Hypothalamus (tissue), 51 donors: Measurements from ENCODE around the gene PTPN12.
"Not testable (repeated sequence)": the region's sequence is repeated elsewhere in the genome, so short reads cannot be mapped to it uniquely, and the experiment has no call there.

Experiments
- DNase-seq, 51 donors: peaks; one replicate each; lab custom pipeline; 2025; lab: John Stamatoyannopoulos, UW

PTPN12 gene

DNA sequence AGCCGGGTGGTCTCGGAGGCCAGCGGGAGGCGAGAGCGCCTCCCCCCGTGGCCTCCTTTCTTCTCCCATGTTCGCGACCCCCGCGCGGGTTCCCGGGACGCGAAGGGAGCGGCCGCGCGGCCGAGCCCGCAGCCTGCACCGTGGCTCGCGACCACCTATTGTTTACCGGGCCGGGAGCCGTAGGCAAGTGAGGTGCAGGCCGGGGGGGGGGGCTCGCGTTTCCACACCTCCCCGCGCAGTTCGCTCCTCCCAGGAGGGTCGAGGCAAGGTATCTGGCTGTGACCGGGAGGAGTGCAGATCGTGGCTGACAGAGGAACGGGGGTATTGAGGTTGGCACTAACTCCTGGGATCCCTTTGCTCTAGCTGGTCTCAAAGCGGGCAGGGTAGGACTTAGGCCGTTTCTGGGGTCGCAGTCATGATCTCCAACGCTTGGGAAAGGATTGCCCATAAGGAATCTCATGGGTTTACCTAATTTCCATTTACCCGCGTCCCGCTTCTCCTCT, 734 bp downstream of the PTPN12 start:
- peak in 29 of 51 donors; percentile 18 to 65 (median 40) for DNase-seq

- DNase-seq, result peak in 47 of 51 donors; percentile 5 to 68 (median 39)
These were observed 1.5 kb downstream of the PTPN12 start for GRCh38 chr7:77538281-77539212.

DNA sequence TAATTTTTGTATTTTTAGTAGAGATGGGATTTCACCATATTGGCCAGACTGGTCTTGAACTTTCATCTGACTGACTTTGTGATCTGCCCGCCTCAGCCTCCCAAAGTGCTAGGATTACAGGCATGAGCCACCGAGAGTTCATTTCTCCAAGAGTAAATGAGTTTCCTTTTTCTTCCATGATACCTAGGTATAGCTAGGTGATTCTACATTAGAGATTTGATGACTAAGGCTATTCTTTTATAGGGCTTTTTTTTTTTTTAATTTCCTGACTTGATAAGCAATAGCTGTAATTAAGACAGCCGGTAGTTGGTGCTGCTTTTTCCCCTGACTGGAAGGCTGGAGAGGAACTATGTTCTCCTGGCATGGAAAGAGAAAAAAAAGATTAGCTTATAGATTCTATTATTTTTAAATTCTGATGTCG, 3.3 kb downstream of the PTPN12 start:
- DNase-seq, result no peak

- DNase-seq, result not testable (repeated sequence)
These were observed 3.9 kb downstream of the PTPN12 start for GRCh38 chr7:77540993-77541392.

- no peak for DNase-seq
These were observed 5.3 kb downstream of the PTPN12 start for GRCh38 chr7:77542409-77542808.

GRCh38 chr7:77542895-77543294, 5.8 kb downstream of the PTPN12 start:
- no peak for DNase-seq

DNA sequence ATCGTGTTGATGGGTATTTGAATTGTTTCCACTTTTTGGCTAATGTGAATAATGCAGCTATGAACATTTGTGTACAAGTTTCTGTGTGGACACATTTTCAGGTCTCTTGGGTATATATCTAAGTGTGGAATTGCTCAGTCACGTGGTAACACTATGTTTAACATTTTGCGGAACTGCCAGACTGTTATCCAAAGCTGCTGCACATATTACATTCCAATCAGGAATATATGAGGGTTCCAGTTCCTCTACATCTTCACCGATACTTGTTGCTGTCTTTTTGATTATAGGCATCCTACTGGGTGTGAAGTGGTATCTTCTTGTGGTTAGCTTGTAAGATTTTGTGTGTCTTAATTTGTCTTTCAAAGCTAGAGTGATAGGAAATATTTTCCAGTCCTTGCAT, 6.8 kb downstream of the PTPN12 start:
- no peak for DNase-seq

DNA sequence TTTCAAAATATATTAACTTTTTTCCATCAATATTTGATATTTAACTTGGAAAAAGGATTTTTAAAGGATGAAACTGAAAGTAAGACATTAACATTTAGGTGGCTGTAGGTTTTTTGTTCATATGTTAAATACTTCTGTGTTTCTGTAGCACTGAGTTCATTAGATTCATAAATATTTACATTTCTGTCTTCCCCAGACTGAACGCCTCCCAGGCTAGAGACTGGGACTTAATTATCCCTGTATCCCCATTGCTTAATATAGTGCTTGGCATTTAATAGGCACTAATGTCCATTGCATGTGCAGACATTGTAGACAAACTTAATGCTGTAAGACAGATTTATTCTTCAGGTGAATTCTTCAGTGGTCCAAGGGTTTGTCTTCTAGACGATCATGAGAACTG, 7.4 kb downstream of the PTPN12 start:
- DNase-seq, result no peak

- DNase-seq, result no peak
These were observed 11.1 kb downstream of the PTPN12 start for GRCh38 chr7:77548206-77548605.

- no peak for DNase-seq
These were observed 12.2 kb downstream of the PTPN12 start for GRCh38 chr7:77549106-77549870.

DNA sequence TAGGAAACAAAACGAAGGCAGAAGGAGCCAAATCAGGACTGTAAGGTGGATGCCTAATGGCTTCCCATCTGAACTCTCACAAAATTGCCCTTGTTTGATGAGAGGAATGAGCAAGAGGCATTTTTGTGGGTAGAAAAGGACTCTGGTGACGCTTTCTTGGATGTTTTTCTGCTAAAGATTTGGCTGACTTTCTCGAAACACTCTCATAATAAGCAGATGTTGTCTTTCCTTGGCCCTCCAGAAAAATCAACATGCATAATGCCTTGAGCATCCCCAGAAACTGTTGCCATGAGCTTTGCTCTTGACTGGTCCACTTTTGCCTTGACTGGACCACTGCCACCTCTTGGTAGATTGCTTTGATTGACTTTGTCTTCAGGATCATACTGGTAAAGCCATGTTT, 13.5 kb downstream of the PTPN12 start:
- DNase-seq, result no peak

- no peak for DNase-seq
These were observed 16.0 kb downstream of the PTPN12 start for GRCh38 chr7:77553123-77553522.

DNA sequence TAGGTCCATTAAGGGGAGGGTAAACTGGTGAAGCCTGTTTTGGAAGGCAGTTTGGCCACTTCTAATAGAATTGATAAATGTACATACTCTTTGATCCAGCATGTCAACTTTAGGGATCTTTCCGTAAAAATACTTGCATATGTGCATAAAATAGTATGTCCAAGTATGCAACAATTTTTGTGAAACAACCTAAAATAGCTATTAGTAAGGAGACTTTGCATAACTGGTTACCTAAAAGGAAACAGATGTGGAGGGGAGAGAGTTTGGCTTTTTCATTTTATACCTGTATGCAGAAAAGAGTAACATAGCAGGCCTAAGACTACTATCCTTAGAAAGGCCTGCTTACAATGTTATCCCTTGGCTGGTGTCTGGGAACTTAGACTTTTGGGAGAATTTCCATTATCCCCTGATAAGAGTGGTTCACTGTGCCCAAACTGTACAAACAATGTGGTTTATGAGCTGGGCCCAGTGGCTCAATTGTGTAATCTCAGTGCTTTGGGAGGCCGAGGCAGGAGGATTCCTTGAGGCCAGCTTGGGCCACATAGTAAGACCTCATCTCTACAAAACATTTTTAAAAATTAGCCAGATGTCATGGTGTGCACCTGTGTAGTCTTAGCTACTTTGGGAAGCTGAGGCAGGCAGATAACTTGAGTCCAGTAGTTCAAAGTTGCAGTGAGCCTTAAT, 21.3 kb downstream of the PTPN12 start:
- no peak for DNase-seq

DNA sequence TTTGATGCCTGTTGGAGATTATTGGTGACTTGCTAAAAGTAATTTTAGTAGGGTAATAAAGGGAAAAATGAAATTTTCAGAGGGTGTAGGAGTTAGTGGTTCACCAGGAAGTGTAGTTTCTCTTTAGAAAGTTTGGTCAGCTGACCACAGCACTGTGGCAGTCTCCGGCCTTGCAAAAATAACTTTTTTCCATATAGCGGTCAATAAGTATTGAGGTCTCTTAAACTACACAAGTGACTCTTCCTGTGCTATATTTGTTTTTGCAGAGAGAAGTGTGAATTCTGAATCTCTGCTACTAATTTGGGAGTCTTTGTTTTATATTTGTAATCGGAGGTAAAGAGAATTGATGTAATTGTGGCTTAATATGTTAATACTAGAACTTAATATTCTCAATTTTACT, 24.3 kb downstream of the PTPN12 start:
- DNase-seq, result no peak

DNA sequence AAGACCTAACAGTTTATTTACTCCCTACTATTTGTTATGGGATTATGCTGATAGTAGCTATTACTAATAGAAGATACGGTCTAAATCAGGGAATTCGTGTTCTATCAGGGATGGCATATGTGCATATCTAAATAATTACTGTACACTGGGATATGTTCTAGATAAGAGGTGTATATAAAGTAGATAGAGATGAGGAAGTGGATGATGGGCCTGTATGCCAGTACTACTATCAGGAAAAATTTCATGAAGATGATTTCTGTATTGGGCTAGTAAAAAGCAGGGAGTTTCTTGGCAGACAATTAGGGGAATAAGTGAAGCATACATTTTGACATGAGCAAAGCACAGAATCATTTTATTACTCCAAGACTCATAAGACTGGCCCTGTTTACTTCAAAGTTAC, 26.2 kb downstream of the PTPN12 start:
- no peak for DNase-seq

- no peak for DNase-seq
These were observed 28.8 kb downstream of the PTPN12 start for GRCh38 chr7:77565917-77566316.

GRCh38 chr7:77566421-77566820, 29.3 kb downstream of the PTPN12 start:
- no peak for DNase-seq

GRCh38 chr7:77569514-77570232, 32.6 kb downstream of the PTPN12 start:
- no peak for DNase-seq

- DNase-seq, result peak in 1 of 51 donors; percentile 46
These were observed 33.4 kb downstream of the PTPN12 start for GRCh38 chr7:77570330-77571011.

DNA sequence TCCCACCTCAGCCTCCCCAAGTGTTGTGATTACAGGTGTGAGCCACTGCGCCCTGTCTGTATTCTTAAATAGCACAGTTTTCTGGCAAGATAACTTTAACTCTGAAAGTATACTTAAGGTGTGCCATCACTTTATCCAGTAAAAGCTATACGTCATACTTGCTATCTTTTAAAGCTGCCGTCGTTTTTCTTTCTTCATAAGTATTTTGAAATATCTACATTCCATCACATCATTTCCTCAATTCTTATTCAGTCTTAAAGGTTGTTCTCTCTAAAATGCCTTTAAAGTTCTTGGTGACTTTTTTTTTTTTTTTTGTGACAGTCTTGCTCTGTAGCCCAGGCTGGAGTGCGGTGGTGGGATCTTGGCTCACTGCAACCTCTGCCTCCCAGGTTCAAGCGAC, 34.7 kb downstream of the PTPN12 start:
- no peak for DNase-seq
